CD14-positive monocyte (primary cell): ENCODE data around the gene TEX38. TPM values are rescaled to one million over a fixed set of nuclear protein-coding genes. Genes with fewer than 3 reads are reported as not detected.
A peak's percentile ranks its signal among the peaks of the same experiment; 100 is the strongest.
"Not testable (repeated sequence)": the region's sequence is repeated elsewhere in the genome, so short reads cannot be mapped to it uniquely, and the experiment has no call there.

Source experiments
- DNase-seq, 3 donors: peaks; one replicate each; pipeline ENCODE4 v3.0.0-alpha.2; 2011 to 2022
- H2AFZ ChIP-seq: 2 replicates; pipeline ENCODE4 v1.6.0; 2012; ENCODE audit warnings: mild to moderate bottlenecking, low read depth, low read length, inconsistent platforms; ENCODE audit not compliant: insufficient read depth, poor library complexity, severe bottlenecking
- H3K27ac ChIP-seq, 2 donors: 1 replicate in 1 of 2; 2 replicates in 1 of 2; pipeline ENCODE4 v1.5.1; 2012 to 2013; ENCODE audit warnings: low read length in 2 of 2, control low read depth in 1 of 2, inconsistent platforms in 1 of 2, low read depth in 1 of 2, mild to moderate bottlenecking in 1 of 2
- H3K27me3 ChIP-seq, 2 donors: one replicate each; pipeline versions ENCODE4 v1.6.0 to v1.6.1; 2011 to 2013; ENCODE audit warnings: low read length in 2 of 2; ENCODE audit not compliant: control insufficient read depth in 2 of 2, insufficient read depth in 2 of 2
- H3K36me3 ChIP-seq, 2 donors: replicated peaks in 1 of 2; 1 replicate in 1 of 2; 2 replicates in 1 of 2; pipeline versions ENCODE4 v1.5.1 to v1.6.1; 2012 to 2013; ENCODE audit warnings: low read length in 2 of 2, control low read depth in 1 of 2, inconsistent platforms in 1 of 2, mild to moderate bottlenecking in 1 of 2; ENCODE audit not compliant: insufficient read depth in 2 of 2, control insufficient read depth in 1 of 2
- H3K4me1 ChIP-seq, 2 donors: 1 replicate in 1 of 2; 2 replicates in 1 of 2; pipeline versions ENCODE4 v1.5.1 to v1.6.1; 2012 to 2013; ENCODE audit warnings: low read length in 2 of 2, control low read depth in 1 of 2, inconsistent platforms in 1 of 2, mild to moderate bottlenecking in 1 of 2, moderate library complexity in 1 of 2; ENCODE audit not compliant: insufficient read depth in 2 of 2, control insufficient read depth in 1 of 2
- H3K4me2 ChIP-seq: replicated peaks from 2 replicates; pipeline ENCODE3; 2012; ENCODE audit warnings: low read length, moderate library complexity, mild to moderate bottlenecking; ENCODE audit not compliant: poor library complexity, severe bottlenecking; ENCODE audit errors: extremely low read depth
- H3K4me3 ChIP-seq, 3 experiments: fragments of 200-600 bp in 1 of 3; sonication (generic) in 1 of 3; replicated peaks in 1 of 3; 1 replicate in 2 of 3; 2 replicates in 1 of 3; pipeline ENCODE4 v1.5.1; 2011 to 2013; ENCODE audit warnings: low read length in 3 of 3, mild to moderate bottlenecking in 3 of 3, control low read depth in 2 of 3, low read depth in 2 of 3, inconsistent platforms in 1 of 3, moderate library complexity in 1 of 3
- H3K79me2 ChIP-seq: 2 replicates; pipeline ENCODE4 v1.6.0; 2012; ENCODE audit warnings: mild to moderate bottlenecking, control low read depth, inconsistent platforms, low read length, moderate library complexity; ENCODE audit not compliant: insufficient read depth
- H3K9ac ChIP-seq: 2 replicates; pipeline ENCODE4 v1.6.0; 2017; ENCODE audit warnings: low read length, mild to moderate bottlenecking; ENCODE audit not compliant: insufficient read depth, poor library complexity, severe bottlenecking
- H3K9me3 ChIP-seq, 2 donors: replicated peaks in 1 of 2; 1 replicate in 1 of 2; 2 replicates in 1 of 2; pipeline versions ENCODE4 v1.5.1 to v1.6.1; 2012 to 2013; ENCODE audit warnings: low read length in 2 of 2, control low read depth in 1 of 2; ENCODE audit not compliant: control insufficient read depth in 1 of 2, insufficient read depth in 1 of 2
- H4K20me1 ChIP-seq: 2 replicates; pipeline ENCODE4 v1.6.0; 2012; ENCODE audit warnings: mild to moderate bottlenecking, low read length, control low read depth, moderate library complexity; ENCODE audit not compliant: insufficient read depth
- H3K27ac Mint-ChIP-seq, 7 donors: one replicate each; pipeline ENCODE4 v1.8.0; 2020; ENCODE audit warnings: mild to moderate bottlenecking in 7 of 7, mixed read lengths in 7 of 7, moderate library complexity in 6 of 7, inconsistent platforms in 2 of 7
- H3K27me3 Mint-ChIP-seq, 3 donors: one replicate each; pipeline ENCODE4 v1.8.0; 2021 to 2022; ENCODE audit warnings: low read depth in 3 of 3, mild to moderate bottlenecking in 3 of 3, mixed read lengths in 3 of 3, moderate library complexity in 3 of 3, inconsistent platforms in 1 of 3
- H3K36me3 Mint-ChIP-seq, 2 donors: one replicate each; pipeline ENCODE4 v1.8.0; 2020; ENCODE audit warnings: mixed read lengths in 2 of 2, inconsistent platforms in 1 of 2, mild to moderate bottlenecking in 1 of 2
- H3K4me1 Mint-ChIP-seq: one replicate; pipeline ENCODE4 v1.8.0; 2020; ENCODE audit warnings: mild to moderate bottlenecking, mixed read lengths
- H3K4me3 Mint-ChIP-seq, 2 donors: one replicate each; pipeline ENCODE4 v1.8.0; 2020; ENCODE audit warnings: mild to moderate bottlenecking in 2 of 2, mixed read lengths in 2 of 2, moderate library complexity in 1 of 2
- H3K9me3 Mint-ChIP-seq, 7 donors: one replicate each; pipeline ENCODE4 v1.8.0; 2020 to 2022; ENCODE audit warnings: mixed read lengths in 7 of 7, mild to moderate bottlenecking in 6 of 7, moderate library complexity in 6 of 7, inconsistent platforms in 2 of 7
- WGBS: methylation state at CpG from one replicate; pipeline ENCODE4 v1.1.5; 2013; ENCODE audit warnings: missing lambda C conversion rate; ENCODE audit not compliant: insufficient coverage; 5-methylcytosine and 5-hydroxymethylcytosine counted together
- intact Hi-C, 2 donors: fragments of 100-400 bp; cut with micrococcal nuclease; formaldehyde crosslinking; loops; one replicate each; pipeline versions ENCODE4 v1.15.0 to v1.15.1; 2023
- polyA plus RNA-seq, 3 donors: library from polyadenylated mRNA; depleted of rRNA in 1 of 3; unstranded in 2 of 3; stranded (reverse) in 1 of 3; fragments of 300-500 nt in 2 of 3; fragments of >200 nt in 1 of 3; fragmentation: Illumina TruSeq in 2 of 3; gene quantifications; 1 replicate in 2 of 3; 2 replicates in 1 of 3; pipeline ENCODE4 v1.2.3, GENCODE V29; 2012 to 2021
- TF ChIP-seq, protein P1 (sequence below): fragments of 200-600 bp; IDR thresholded peaks from one replicate; pipeline ENCODE4 v1.8.0; 2022; ENCODE audit warnings: antibody characterized with exemption, mild to moderate bottlenecking

TEX38 gene
- polyA plus RNA-seq, 3 donors: not detected

DNA sequence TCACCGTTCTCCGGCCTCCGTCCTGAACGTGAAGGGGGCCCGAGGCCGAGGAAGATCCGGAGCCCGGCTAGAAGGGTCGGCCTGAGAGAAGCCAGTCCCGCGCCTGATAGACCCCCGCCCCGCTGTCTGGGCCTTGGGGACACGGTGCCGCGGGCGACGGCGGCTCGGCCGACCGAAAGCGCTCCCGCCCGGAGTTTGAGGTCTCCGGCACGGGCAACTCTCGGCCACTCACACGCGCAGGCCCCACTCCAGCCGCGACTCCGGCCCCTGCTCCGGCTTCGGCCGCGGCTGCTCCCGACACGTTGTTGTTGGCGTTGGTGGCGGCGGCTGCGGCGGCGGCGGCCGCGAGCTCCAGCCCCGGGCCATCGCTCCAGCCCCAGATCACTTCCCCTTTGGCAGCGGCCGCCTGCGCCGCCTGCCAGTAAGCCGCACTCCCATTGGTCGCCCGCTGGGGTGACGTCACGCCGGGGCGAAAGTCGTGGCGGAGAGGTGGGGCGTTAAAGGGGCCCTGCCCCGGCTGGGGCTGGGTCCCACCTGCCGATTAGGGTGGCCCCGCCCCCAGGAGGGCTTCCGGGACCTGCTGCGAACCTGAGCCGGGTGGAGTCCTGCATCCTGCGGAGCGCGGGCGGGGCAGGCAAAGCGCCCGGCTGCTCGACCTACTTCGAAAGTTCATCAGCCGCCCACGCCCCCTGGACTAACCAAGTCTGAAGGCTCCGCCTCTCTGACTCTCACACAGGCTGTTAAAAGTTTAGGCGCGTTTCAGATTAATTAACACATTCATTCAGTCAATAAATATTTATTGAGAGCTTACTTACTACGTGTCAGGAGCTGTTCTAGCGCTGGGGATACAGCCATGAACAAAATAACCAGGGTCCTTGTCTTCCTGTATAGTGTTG, 47.3 kb downstream of the TEX38 start, which contains the start of gene EFCAB14:
Gene EFCAB14 (minus strand): TSS at position 388 of the 896 bp plus-strand sequence. CDS start 1,027 bp downstream, outside the sequence.
- Mint-ChIP-seq H3K9me3 (no peaks in the 10 kb centered on the region), H3K4me1 (peaks cover 31% of the 10 kb centered on the region), H3K27ac (peak within 1 kb of the TSS; percentile 91 to 93 (median 92)), H3K27me3 (peaks cover 1 to 9% (median 3%) of the 10 kb centered on the region in 3 donors), H3K36me3 (peaks cover 26 to 31% of the 10 kb centered on the region in 2 donors), H3K4me3 (peak within 1 kb of the TSS; percentile 93 to 98)
- intact Hi-C loops: loop anchor here (10.0 kb wide), 2 partner anchors 104 to 244 kb away; partner anchors contain the start of gene MOB3C (in 1 of the 2)
- H3K9me3 ChIP-seq: no peaks in the 10 kb centered on the region
- peak within 1 kb of the TSS; percentile 73 for H2AFZ ChIP-seq
- peak within 1 kb of the TSS; percentile 27 to 91 for H3K27ac ChIP-seq
- peak within 1 kb of the TSS; percentile 85 to 92 (median 86) for H3K4me3 ChIP-seq
- peaks cover 25 to 27% of the 10 kb centered on the region in 2 donors for H3K4me1 ChIP-seq
- H3K79me2 ChIP-seq: peaks cover 42% of the 10 kb centered on the region
- peak within 1 kb of the TSS; percentile 96 for H3K9ac ChIP-seq
- H4K20me1 ChIP-seq: peaks cover 37% of the 10 kb centered on the region
- DNase-seq: peak; percentile 84 to 93 (median 89)
- WGBS: under 1% methylated on average over 80 of the region's 85 CpGs
- peak within 1 kb of the TSS; percentile 76 for H3K4me2 ChIP-seq
- TF ChIP-seq, protein P1, sequence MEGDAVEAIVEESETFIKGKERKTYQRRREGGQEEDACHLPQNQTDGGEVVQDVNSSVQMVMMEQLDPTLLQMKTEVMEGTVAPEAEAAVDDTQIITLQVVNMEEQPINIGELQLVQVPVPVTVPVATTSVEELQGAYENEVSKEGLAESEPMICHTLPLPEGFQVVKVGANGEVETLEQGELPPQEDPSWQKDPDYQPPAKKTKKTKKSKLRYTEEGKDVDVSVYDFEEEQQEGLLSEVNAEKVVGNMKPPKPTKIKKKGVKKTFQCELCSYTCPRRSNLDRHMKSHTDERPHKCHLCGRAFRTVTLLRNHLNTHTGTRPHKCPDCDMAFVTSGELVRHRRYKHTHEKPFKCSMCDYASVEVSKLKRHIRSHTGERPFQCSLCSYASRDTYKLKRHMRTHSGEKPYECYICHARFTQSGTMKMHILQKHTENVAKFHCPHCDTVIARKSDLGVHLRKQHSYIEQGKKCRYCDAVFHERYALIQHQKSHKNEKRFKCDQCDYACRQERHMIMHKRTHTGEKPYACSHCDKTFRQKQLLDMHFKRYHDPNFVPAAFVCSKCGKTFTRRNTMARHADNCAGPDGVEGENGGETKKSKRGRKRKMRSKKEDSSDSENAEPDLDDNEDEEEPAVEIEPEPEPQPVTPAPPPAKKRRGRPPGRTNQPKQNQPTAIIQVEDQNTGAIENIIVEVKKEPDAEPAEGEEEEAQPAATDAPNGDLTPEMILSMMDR: no peak
- no peaks in the 10 kb centered on the region for H3K27me3 ChIP-seq
- peaks cover 20 to 29% of the 10 kb centered on the region in 2 donors for H3K36me3 ChIP-seq

DNA sequence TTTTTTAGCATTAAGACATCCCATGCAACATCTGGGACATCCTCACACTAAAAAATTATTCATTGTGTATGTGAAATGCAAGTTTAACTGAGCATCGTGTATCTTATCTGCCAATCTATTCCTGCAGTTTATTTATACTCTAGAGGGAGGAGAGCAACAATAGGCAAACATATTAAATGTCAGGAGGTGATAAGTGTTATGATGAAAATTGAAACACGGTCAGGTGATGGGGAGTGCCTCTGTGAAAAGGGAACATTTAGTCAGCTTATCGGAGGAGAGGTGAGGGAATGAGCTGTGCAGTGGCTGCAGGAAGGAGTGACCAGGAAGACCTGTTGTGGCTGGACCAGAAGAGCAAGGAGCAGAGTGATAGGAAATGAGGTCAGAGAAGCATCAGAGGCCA, 48.0 kb downstream of the TEX38 start:
- 3% methylated on average over 2 of the region's 3 CpGs for WGBS
- TF ChIP-seq, protein P1: no peak
- Histone ChIP-seq H3K36me3 (peaks cover 12 to 22% of the 10 kb centered on the region in 2 donors), H3K9me3 (no peaks in the 10 kb centered on the region), H3K27ac (peak overlapping the region in 1 of 2 donors; percentile 91), H3K4me1 (peaks cover 25 to 27% of the 10 kb centered on the region in 2 donors), H3K4me3 (peak overlapping the region in 2 of 3 experiments; percentile 85 to 86), H3K4me2 (peak overlapping the region; percentile 76), H4K20me1 (peaks cover 30% of the 10 kb centered on the region), H2AFZ (peak overlapping the region; percentile 73), H3K9ac (peak overlapping the region; percentile 96), H3K79me2 (peaks cover 37% of the 10 kb centered on the region), H3K27me3 (no peaks in the 10 kb centered on the region)
- H3K36me3 Mint-ChIP-seq: peaks cover 19 to 24% of the 10 kb centered on the region in 2 donors
- peaks cover 1 to 9% (median 7%) of the 10 kb centered on the region in 3 donors for H3K27me3 Mint-ChIP-seq
- peak overlapping the region; percentile 93 to 98 for H3K4me3 Mint-ChIP-seq
- H3K9me3 Mint-ChIP-seq: no peaks in the 10 kb centered on the region
- intact Hi-C loops: loop anchor here (10.0 kb wide), 4 partner anchors 105 to 315 kb away; partner anchors contain the start of gene MOB3C (in 1 of the 2)
- peaks cover 31% of the 10 kb centered on the region for H3K4me1 Mint-ChIP-seq
- peak overlapping the region in 6 of 7 donors; percentile 22 to 93 (median 90) for H3K27ac Mint-ChIP-seq
- peak in 1 of 3 donors; percentile 10 for DNase-seq

DNA sequence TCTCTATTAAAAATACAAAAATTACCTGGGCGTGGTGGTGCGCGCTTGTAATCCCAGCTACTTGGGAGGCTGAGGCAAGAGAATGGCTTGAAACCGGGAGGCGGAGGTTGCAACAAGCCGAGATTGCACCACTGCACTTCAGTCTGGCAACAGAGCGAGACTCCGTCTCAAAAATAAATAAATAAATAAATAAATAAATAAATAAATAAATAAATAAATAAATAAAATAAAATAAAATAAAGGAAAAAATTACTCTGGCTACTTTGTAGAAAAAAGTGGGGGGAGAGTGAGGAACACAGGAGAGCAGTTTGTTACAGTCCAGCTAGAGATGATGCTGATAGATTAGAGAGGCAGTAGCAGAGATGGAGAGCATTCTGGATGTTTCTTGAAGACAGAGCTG, 48.7 kb downstream of the TEX38 start:
- Histone ChIP-seq H3K36me3 (peaks cover 7 to 16% of the 10 kb centered on the region in 2 donors), H4K20me1 (peaks cover 29% of the 10 kb centered on the region), H3K79me2 (peaks cover 33% of the 10 kb centered on the region), H3K4me1 (peaks cover 25 to 27% of the 10 kb centered on the region in 2 donors)
- H3K9me3 Mint-ChIP-seq, H2AFZ ChIP-seq, H3K4me3 ChIP-seq, H3K9ac ChIP-seq, H3K4me3 Mint-ChIP-seq, H3K27ac ChIP-seq, H3K4me2 ChIP-seq, H3K27ac Mint-ChIP-seq, H3K27me3 ChIP-seq, H3K9me3 ChIP-seq, DNase-seq, H3K27me3 Mint-ChIP-seq: not testable (repeated sequence)
- intact Hi-C loops: loop anchor here in 1 of 2 donors (10.0 kb wide), 2 partner anchors 186 to 316 kb away; a partner anchor contains a TSS
- Mint-ChIP-seq H3K36me3 (peaks cover 13 to 18% of the 10 kb centered on the region in 2 donors), H3K4me1 (peaks cover 34% of the 10 kb centered on the region)
- WGBS: 100% methylated on average over 3 of the region's 8 CpGs
